Heart left ventricle (tissue), 16 donors: Measurements from ENCODE around the gene SETSIP. TPM values are rescaled to one million over a fixed set of nuclear protein-coding genes. Genes with fewer than 3 reads are reported as not detected.

Experiments
- ATAC-seq, 4 donors: fragments of 200-7000 bp; cut with Tn5 transposase; one replicate each; pipeline ENCODE4 v1.9.1; 2020 to 2022; ENCODE audit warnings: moderate library complexity in 4 of 4, mild to moderate bottlenecking in 3 of 4, moderate number of reproducible peaks in 1 of 4
- DNase-seq, 5 donors: peaks; one replicate each; pipeline ENCODE4 v3.0.0-alpha.2; 2020
- H3K27ac ChIP-seq, 12 donors: fragments of 200-600 bp; sonication (generic) in 4 of 12; one replicate each; pipeline versions ENCODE4 v1.5.0 to v1.8.0; 2016 to 2022; ENCODE audit warnings: mild to moderate bottlenecking in 2 of 12
- H3K27me3 ChIP-seq, 9 donors: fragments of 200-600 bp; sonication (generic) in 2 of 9; one replicate each; pipeline versions ENCODE4 v1.5.1 to v1.8.0; 2016 to 2022; ENCODE audit warnings: mild to moderate bottlenecking in 3 of 9
- H3K36me3 ChIP-seq, 9 donors: fragments of 200-600 bp; sonication (generic) in 2 of 9; one replicate each; pipeline versions ENCODE4 v1.5.0 to v1.8.0; 2018 to 2022; ENCODE audit warnings: mild to moderate bottlenecking in 2 of 9
- H3K4me1 ChIP-seq, 12 donors: fragments of 200-600 bp; sonication (generic) in 4 of 12; one replicate each; pipeline versions ENCODE4 v1.5.0 to v1.8.0; 2016 to 2022; ENCODE audit warnings: mild to moderate bottlenecking in 3 of 12
- H3K4me3 ChIP-seq, 12 donors: fragments of 200-600 bp; sonication (generic) in 4 of 12; one replicate each; pipeline versions ENCODE4 v1.5.0 to v1.8.0; 2017 to 2022; ENCODE audit warnings: mild to moderate bottlenecking in 9 of 12, moderate library complexity in 4 of 12
- H3K9me3 ChIP-seq, 12 donors: fragments of 200-600 bp; sonication (generic) in 4 of 12; one replicate each; pipeline versions ENCODE4 v1.5.0 to v1.8.0; 2016 to 2022; ENCODE audit warnings: mild to moderate bottlenecking in 1 of 12
- CTCF ChIP-seq, 12 donors: fragments of 200-600 bp; sonication (generic) in 4 of 12; IDR thresholded peaks; one replicate each; pipeline versions ENCODE4 v1.5.0 to v1.8.0; 2018 to 2022; ENCODE audit warnings: antibody characterized with exemption in 12 of 12, mild to moderate bottlenecking in 5 of 12
- POLR2A ChIP-seq, 2 donors: fragments of 450-650 bp; IDR thresholded peaks; one replicate each; pipeline ENCODE4 v1.6.1; 2017; ENCODE audit warnings: antibody characterized with exemption in 2 of 2, mild to moderate bottlenecking in 2 of 2, moderate library complexity in 2 of 2
- WGBS, 4 donors: extraction: QIAGEN DNeasy Blood & Tissue Kit in 2 of 4; methylation state at CpG; one replicate each; pipeline versions ENCODE4 v1.1.5 to v1.1.7; 2013 to 2018; 5-methylcytosine and 5-hydroxymethylcytosine counted together
- intact Hi-C, 10 donors: fragments of 100-400 bp; cut with DNase I; formaldehyde crosslinking; loops; one replicate each; pipeline versions ENCODE4 v1.11.1 to v1.14.2; 2022
- polyA plus RNA-seq, 2 donors: library from polyadenylated mRNA; stranded (reverse); fragments of 200-250 nt; gene quantifications; one replicate each; pipeline ENCODE4 v1.2.3, GENCODE V29; 2013
- total RNA-seq, 9 donors: library from RNA; depleted of rRNA in 2 of 9; stranded (reverse); fragments of >200 nt in 2 of 9; fragmentation: NEBNext Ultra II Directional in 3 of 9; extraction: Animal tissue kit (Norgen Biotek cat#: 25700) in 3 of 9; gene quantifications; one replicate each; pipeline versions ENCODE4 v1.1.0 to v1.2.4, GENCODE V29; 2016 to 2023
- donor health status: ischemic (EF 13 %, LVEDD 7.1; RV severe dilation, severe dysfunction).
- donor health status: healthy with polysubstance abuse.
- donor health status: DM: no; HTN: yes; CAD: no.
- donor health status: DM: no; HTN: no; CAD: no.
- donor health status: ischemic (EF 25% LVEDD 6.9; RV normal size, moderate dysfunction).
- donor health status: ischemic (EF 25% LVEDD 5.7; RV mildly dilated, moderate dysfunction).
- donor health status: healthy.
- donor health status: DM: yes; HTN: yes; CAD: no.
- donor health status: ischemic (EF 35%, LVEDD 5.7; RV mildly dilated, moderate dysfunction).
- donor health status: nonischemic (EF 11% LVEDD 7.7; RV severe dilation, severe dysfunction).
- donor health status: DM: yes; HTN: yes; CAD: no.
- donor health status: PGD.
- donor health status: ischemic (EF 29% LVEDD 5.4; RV normal size, mild dysfunction).
- donor health status: nonischemic (EF 23%, LVEDD 6.1; RV moderate dilation, normal function).

Gene SETSIP
- total and polyA plus RNA-seq, 11 donors: not detected

- intact Hi-C loops: no loop called here
- no peak overlapping the region for H3K4me3 ChIP-seq
- no peaks in the 10 kb centered on the region for H3K27me3 ChIP-seq
- TF ChIP-seq POLR2A (IDR thresholded peaks at IDR 0.05) (no peak), CTCF (IDR thresholded peaks at IDR 0.05) (no peak)
- ATAC-seq (no peak), DNase-seq (no peak)
- no peak overlapping the region for H3K27ac ChIP-seq
- no peaks in the 10 kb centered on the region for H3K4me1 ChIP-seq
- 78 to 91% (median 89%) methylated on average over 5 of the region's 5 CpGs for WGBS, 4 donors
- no peaks in the 10 kb centered on the region for H3K9me3 ChIP-seq
- H3K36me3 ChIP-seq: no peaks in the 10 kb centered on the region
These were observed 31.6 kb downstream of the SETSIP start for GRCh38 chr1:92043621-92044020.

GRCh38 chr1:92040971-92041370 lies 34.2 kb downstream of the SETSIP start:
- Histone ChIP-seq H3K27ac (no peak overlapping the region), H3K9me3 (no peaks in the 10 kb centered on the region), H3K36me3 (no peaks in the 10 kb centered on the region), H3K4me3 (no peak overlapping the region), H3K27me3 (no peaks in the 10 kb centered on the region), H3K4me1 (no peaks in the 10 kb centered on the region)
- TF ChIP-seq CTCF (IDR thresholded peaks at IDR 0.05): no peak
- TF ChIP-seq POLR2A (IDR thresholded peaks at IDR 0.05): no peak
- DNase-seq: no peak
- intact Hi-C loops: no loop called here
- 89 to 97% (median 90%) methylated on average over 1 of the region's 1 CpG for WGBS, 4 donors
- no peak for ATAC-seq

- ATAC-seq (no peak), DNase-seq (no peak)
- no peaks in the 10 kb centered on the region for H3K36me3 ChIP-seq
- H3K4me1 ChIP-seq: no peaks in the 10 kb centered on the region
- TF ChIP-seq POLR2A (IDR thresholded peaks at IDR 0.05) (no peak), CTCF (IDR thresholded peaks at IDR 0.05) (no peak)
- H3K27me3 ChIP-seq: no peaks in the 10 kb centered on the region
- no peak overlapping the region for H3K27ac ChIP-seq
- 86 to 91% (median 89%) methylated on average over 2 of the region's 2 CpGs for WGBS, 4 donors
- H3K4me3 ChIP-seq: no peak overlapping the region
- intact Hi-C loops: no loop called here
- H3K9me3 ChIP-seq: no peaks in the 10 kb centered on the region
These were observed 36.4 kb downstream of the SETSIP start for GRCh38 chr1:92038695-92039346.

GRCh38 chr1:92037400-92037799 lies 37.8 kb downstream of the SETSIP start:
- no peak for ATAC-seq
- intact Hi-C loops: no loop called here
- H3K27ac ChIP-seq: no peak overlapping the region
- DNase-seq: no peak
- H3K4me3 ChIP-seq: no peak overlapping the region
- H3K27me3 ChIP-seq: no peaks in the 10 kb centered on the region
- H3K4me1 ChIP-seq: no peaks in the 10 kb centered on the region
- TF ChIP-seq POLR2A (IDR thresholded peaks at IDR 0.05) (no peak), CTCF (IDR thresholded peaks at IDR 0.05) (no peak)
- no peaks in the 10 kb centered on the region for H3K9me3 ChIP-seq
- 66 to 71% (median 68%) methylated on average over 6 of the region's 6 CpGs for WGBS, 4 donors
- no peaks in the 10 kb centered on the region for H3K36me3 ChIP-seq
